Sciatic nerve (tissue), 2 donors: ENCODE results near the gene SLC26A6. TPM values are rescaled to one million over a fixed set of nuclear protein-coding genes. Genes with fewer than 3 reads are reported as not detected.

Experiments
- ATAC-seq: fragments of 200-7000 bp; cut with Tn5 transposase; one replicate; pipeline ENCODE4 v1.9.1; 2020; ENCODE audit warnings: mild to moderate bottlenecking, moderate library complexity
- DNase-seq: peaks from one replicate; pipeline ENCODE4 v3.0.0-alpha.2; 2020; ENCODE audit warnings: low spot score
- intact Hi-C: fragments of 100-400 bp; cut with DNase I; formaldehyde crosslinking; loops from one replicate; pipeline ENCODE4 v1.14.2; 2022
- microRNA-seq: library from miRNA; unstranded; fragments of <30 nt; microRNA quantifications from one replicate; pipeline ENCODE4 v1.2.0, GENCODE V29; 2020
- total RNA-seq: library from RNA; stranded (reverse); fragmentation: NEBNext Ultra II Directional; extraction: Animal tissue kit (Norgen Biotek cat#: 25700); gene quantifications from one replicate; pipeline ENCODE4 v1.2.1, GENCODE V29; 2021
- donor health status: DM: no; HTN: no; CAD: no.
- donor health status: DM: no; HTN: no; CAD: no.

Gene SLC26A6
- total RNA-seq, 1 donor from 2014 or later = 17.1 TPM

- ATAC-seq (no peak), DNase-seq (no peak)
- intact Hi-C loops = no loop called here
Observed at GRCh38 chr3:48591886-48592518, 43.3 kb downstream of the SLC26A6 start.

GRCh38 chr3:48591436-48591835 lies 43.8 kb downstream of the SLC26A6 start:
- DNase-seq (no peak), ATAC-seq (no peak)
- intact Hi-C loops = no loop called here

- ATAC-seq (no peak), DNase-seq (no peak)
- intact Hi-C loops = no loop called here
Observed at GRCh38 chr3:48588230-48588629, 47.0 kb downstream of the SLC26A6 start.

- DNase-seq (no peak), ATAC-seq (no peak)
- intact Hi-C loops = no loop called here
Observed at GRCh38 chr3:48587686-48588085, 47.6 kb downstream of the SLC26A6 start.

GRCh38 chr3:48585411-48585810 lies 49.9 kb downstream of the SLC26A6 start:
- no peak for ATAC-seq
- DNase-seq = no peak
- intact Hi-C loops = no loop called here

- DNase-seq (no peak), ATAC-seq (no peak)
- intact Hi-C loops = no loop called here
Observed at GRCh38 chr3:48584836-48585235, 50.4 kb downstream of the SLC26A6 start.

- intact Hi-C loops = no loop called here
- DNase-seq (no peak), ATAC-seq (no peak)
Observed at GRCh38 chr3:48581621-48582481, 53.4 kb downstream of the SLC26A6 start.

GRCh38 chr3:48576647-48577046 lies 58.6 kb downstream of the SLC26A6 start:
- DNase-seq (no peak), ATAC-seq (no peak)
- intact Hi-C loops = no loop called here

Small RNAs within 50 kb of the gene (microRNA-seq; reads per million reads assigned to microRNA genes)
- gene MIR4793 (not detected), gene MIR711 (not detected)

Other genes starting within 250 kb of the SLC26A6 start
- 121 TPM for gene PLXNB1, start 205.4 kb downstream of the SLC26A6 start, total RNA-seq
- 10.6 TPM for gene CCDC51, start 195.3 kb downstream of the SLC26A6 start, total RNA-seq
- gene TMA7, start 195.2 kb downstream of the SLC26A6 start, total RNA-seq = 154 TPM
- gene ATRIP, start 188.7 kb downstream of the SLC26A6 start, total RNA-seq = 7.5 TPM
- 138 TPM for gene SHISA5, start 131.3 kb downstream of the SLC26A6 start, total RNA-seq
- 7.9 TPM for gene PFKFB4, start 78.7 kb downstream of the SLC26A6 start, total RNA-seq
- gene UCN2, start 71.7 kb downstream of the SLC26A6 start, total RNA-seq = not detected
- gene COL7A1, start 40.1 kb downstream of the SLC26A6 start, total RNA-seq = 8.7 TPM
- 96.9 TPM for gene UQCRC1, start 25.8 kb downstream of the SLC26A6 start, total RNA-seq
- gene TMEM89, start 13.7 kb downstream of the SLC26A6 start, total RNA-seq = not detected
- gene CELSR3, start 27.4 kb upstream of the SLC26A6 start, total RNA-seq = 1.5 TPM
- gene NCKIPSD, start 50.5 kb upstream of the SLC26A6 start, total RNA-seq = 29.3 TPM
- 104 TPM for gene IP6K2, start 81.8 kb upstream of the SLC26A6 start, total RNA-seq
- 46.5 TPM for gene PRKAR2A, start 212.4 kb upstream of the SLC26A6 start, total RNA-seq